GM12878 (cell line): ENCODE measurements around the gene PAX6.

ENCODE experiments used
- CBFB ChIP-seq: IDR thresholded peaks from 2 replicates; pipeline ENCODE4 v1.6.1; 2016; ENCODE audit warnings: antibody characterized with exemption, low read depth
- CEBPB ChIP-seq, 2 experiments: fragments of 150-350 bp in 1 of 2; IDR thresholded peaks; 2 replicates each; pipeline ENCODE4 v1.6.1; 2012 to 2014; ENCODE audit warnings: low read depth in 2 of 2, low read length in 2 of 2, borderline replicate concordance in 1 of 2, inconsistent platforms in 1 of 2
- CTCF ChIP-seq, 3 experiments: IDR thresholded peaks in 2 of 3; conservative IDR thresholded peaks in 1 of 3; 2 replicates each; pipeline ENCODE4 v1.5.1; 2011; ENCODE audit warnings: low read depth in 3 of 3, low read length in 3 of 3, mild to moderate bottlenecking in 3 of 3, control low read depth in 2 of 3, moderate library complexity in 2 of 3, inconsistent platforms in 1 of 3, mixed read lengths in 1 of 3; ENCODE audit not compliant: control insufficient read depth in 2 of 3, insufficient read depth in 1 of 3; ENCODE audit errors: extremely low read depth in 1 of 3
- EZH2 ChIP-seq: IDR thresholded peaks from 2 replicates; pipeline ENCODE4 v1.6.1; 2012; ENCODE audit warnings: low read depth, mild to moderate bottlenecking, control low read depth, inconsistent platforms, low read length, borderline replicate concordance; ENCODE audit not compliant: control insufficient read depth
- FOS ChIP-seq: IDR thresholded peaks from 3 replicates; pipeline ENCODE4 v1.6.1; 2011; ENCODE audit warnings: borderline replicate concordance; ENCODE audit not compliant: insufficient read length; ENCODE audit errors: extremely low read depth
- JUNB ChIP-seq: IDR thresholded peaks from 2 replicates; pipeline ENCODE4 v1.6.1; 2016; ENCODE audit warnings: antibody characterized with exemption, mild to moderate bottlenecking
- KDM1A ChIP-seq: fragments of 200-600 bp; sonication (generic); IDR thresholded peaks from 2 replicates; pipeline ENCODE4 v1.6.1; 2016; ENCODE audit warnings: borderline replicate concordance
- NR2C1 ChIP-seq: fragments of 450-650 bp; IDR thresholded peaks from 2 replicates; pipeline ENCODE4 v1.6.1; 2017; ENCODE audit warnings: antibody characterized with exemption, mild to moderate bottlenecking, moderate library complexity
- PRDM15 ChIP-seq: fragments of 450-650 bp; formaldehyde crosslinking; IDR thresholded peaks from 2 replicates; pipeline ENCODE4 v1.4.0; 2020; ENCODE audit warnings: mild to moderate bottlenecking, moderate library complexity
- RAD21 ChIP-seq: IDR thresholded peaks from 2 replicates; pipeline ENCODE4 v1.6.1; 2011; ENCODE audit warnings: mild to moderate bottlenecking, low read depth, low read length, moderate library complexity; ENCODE audit not compliant: insufficient read depth
- SPI1 ChIP-seq: IDR thresholded peaks from 2 replicates; pipeline ENCODE4 v1.6.1; 2011; ENCODE audit warnings: low read depth, mild to moderate bottlenecking, low read length, moderate library complexity, borderline replicate concordance; ENCODE audit not compliant: insufficient read depth
- USF2 ChIP-seq: IDR thresholded peaks from 2 replicates; pipeline ENCODE4 v1.6.1; 2011; ENCODE audit warnings: low read depth, low read length, improper control_type of control experiment, borderline replicate concordance
- YY1 ChIP-seq: IDR thresholded peaks from 2 replicates; pipeline ENCODE4 v1.6.1; 2011; ENCODE audit warnings: low read depth, mild to moderate bottlenecking, low read length

GRCh38 chr11:31802609-31802989 is 8.5 kb downstream of the PAX6 start:
- TF ChIP-seq EZH2, result no peak
- TF ChIP-seq USF2, result no peak
- no peak for TF ChIP-seq NR2C1
- no peak for TF ChIP-seq RAD21
- TF ChIP-seq CTCF (IDR thresholded peaks at IDR 0.05 in 2 of 3, conservative IDR thresholded peaks at IDR 0.05 in 1 of 3; ENCODE audit: control insufficient read depth in 2 of 3, extremely low read depth in 1 of 3, insufficient read depth in 1 of 3, low read depth in 3 of 3, low read length in 3 of 3), result no peak
- TF ChIP-seq KDM1A, result no peak
- TF ChIP-seq CEBPB (IDR thresholded peaks at IDR 0.05; ENCODE audit: borderline replicate concordance in 1 of 2, low read depth in 2 of 2, low read length in 2 of 2), result no peak
- TF ChIP-seq CBFB, result no peak
- no peak for TF ChIP-seq PRDM15
- TF ChIP-seq YY1, result no peak
- no peak for TF ChIP-seq JUNB
- no peak for TF ChIP-seq FOS
- no peak for TF ChIP-seq SPI1
